H1 (cell line): ENCODE results near the gene SPACA4. TPM values are rescaled to one million over a fixed set of nuclear protein-coding genes. Genes with fewer than 3 reads are reported as not detected.

Experiments used
- CTCF ChIA-PET: fragments of 300-600 bp; sonication (Branson Sonifier 250); formaldehyde crosslinking; loops from one replicate; lab custom pipeline; 2021; ENCODE audit not compliant: partially characterized antibody; lab: Charles Lee
- POLR2A ChIA-PET: fragments of 300-600 bp; sonication (Branson Sonifier 250); formaldehyde crosslinking; loops from one replicate; lab custom pipeline; 2021; ENCODE audit warnings: inconsistent platforms; ENCODE audit not compliant: partially characterized antibody; lab: Charles Lee
- DNase-seq, 2 experiments: peaks; one replicate each; pipeline versions ENCODE4 v3.0.0 to v3.0.0-alpha.2; 2010 to 2022; ENCODE audit warnings: low spot score in 2 of 2, low read depth in 1 of 2, mixed read lengths in 1 of 2
- FAIRE-seq: peaks from 2 replicates; lab custom pipeline; 2011; peaks lifted over from hg19 to GRCh38; lab: Jason Lieb, UNC
- H2AFZ ChIP-seq: 2 replicates; pipeline ENCODE4 v1.8.1; 2012; ENCODE audit warnings: low read length, inconsistent platforms
- H2AK5ac ChIP-seq: 2 replicates; pipeline ENCODE4 v1.6.1; 2013; ENCODE audit warnings: low read depth, low read length
- H2BK120ac ChIP-seq: replicated peaks from 2 replicates; pipeline ENCODE3; 2013; ENCODE audit warnings: low read depth, low read length, inconsistent platforms
- H2BK12ac ChIP-seq: 2 replicates; pipeline ENCODE4 v1.6.1; 2013; ENCODE audit warnings: low read depth, low read length
- H2BK15ac ChIP-seq: 2 replicates; pipeline ENCODE4 v1.6.1; 2013; ENCODE audit warnings: low read length
- H2BK20ac ChIP-seq: 2 replicates; pipeline ENCODE4 v1.6.1; 2013; ENCODE audit warnings: low read length
- H2BK5ac ChIP-seq: 2 replicates; pipeline ENCODE4 v1.6.1; 2013; ENCODE audit warnings: low read depth, low read length
- H3K14ac ChIP-seq: 2 replicates; pipeline ENCODE4 v1.6.1; 2013; ENCODE audit warnings: inconsistent platforms; ENCODE audit not compliant: insufficient read length
- H3K18ac ChIP-seq: 2 replicates; pipeline ENCODE4 v1.6.1; 2013; ENCODE audit warnings: low read length; ENCODE audit errors: extremely low read depth
- H3K23ac ChIP-seq: 2 replicates; pipeline ENCODE4 v1.6.1; 2013; ENCODE audit warnings: inconsistent platforms; ENCODE audit not compliant: insufficient read length
- H3K23me2 ChIP-seq: 2 replicates; pipeline ENCODE4 v1.6.1; 2013; ENCODE audit warnings: low read depth, low read length
- H3K27ac ChIP-seq: 2 replicates; pipeline ENCODE4 v1.6.1; 2011; ENCODE audit warnings: low read depth, low read length, inconsistent platforms
- H3K27me3 ChIP-seq, 4 experiments: replicated peaks in 1 of 4; 1 replicate in 1 of 4; 2 replicates in 3 of 4; pipeline versions ENCODE4 v1.6.1 to v1.8.1; 2011 to 2013; ENCODE audit warnings: low read length in 3 of 4, mild to moderate bottlenecking in 3 of 4, inconsistent platforms in 2 of 4, mixed read lengths in 2 of 4, moderate library complexity in 1 of 4; ENCODE audit not compliant: control insufficient read depth in 3 of 4, insufficient read depth in 3 of 4; ENCODE audit errors: extremely low read depth in 1 of 4
- H3K36me3 ChIP-seq, 4 experiments: 2 replicates each; pipeline versions ENCODE4 v1.6.1 to v1.8.1; 2011 to 2013; ENCODE audit warnings: mild to moderate bottlenecking in 4 of 4, low read length in 3 of 4, moderate library complexity in 2 of 4, control low read depth in 1 of 4, inconsistent platforms in 1 of 4; ENCODE audit not compliant: insufficient read depth in 4 of 4, control insufficient read depth in 2 of 4
- H3K4ac ChIP-seq: replicated peaks from 2 replicates; pipeline ENCODE3; 2013; ENCODE audit warnings: low read length, low read depth, mixed read lengths, inconsistent platforms; ENCODE audit not compliant: insufficient read length
- H3K4me1 ChIP-seq, 4 experiments: replicated peaks in 1 of 4; 1 replicate in 1 of 4; 2 replicates in 3 of 4; pipeline versions ENCODE4 v1.6.1 to v1.8.1; 2011 to 2013; ENCODE audit warnings: low read length in 3 of 4, inconsistent platforms in 2 of 4, mixed read lengths in 1 of 4; ENCODE audit not compliant: insufficient read depth in 4 of 4, control insufficient read depth in 3 of 4
- H3K4me2 ChIP-seq, 2 experiments: 2 replicates each; pipeline versions ENCODE4 v1.6.1 to v1.8.1; 2011 to 2013; ENCODE audit warnings: low read depth in 2 of 2, low read length in 2 of 2, control low read depth in 1 of 2, inconsistent platforms in 1 of 2, mild to moderate bottlenecking in 1 of 2; ENCODE audit not compliant: insufficient read depth in 1 of 2
- H3K4me3 ChIP-seq, 4 experiments: fragments of 200-600, 300-600 bp in 1 of 4; sonication (generic), shearing (Covaris generic), sonication (Bioruptor Twin) in 1 of 4; 2 replicates each; pipeline versions ENCODE4 v1.5.1 to v1.8.1; 2011 to 2016; ENCODE audit warnings: low read length in 4 of 4, low read depth in 3 of 4, control low read depth in 2 of 4, inconsistent platforms in 2 of 4, mild to moderate bottlenecking in 2 of 4, mixed read lengths in 1 of 4, moderate library complexity in 1 of 4; ENCODE audit not compliant: insufficient read depth in 2 of 4; ENCODE audit errors: extremely low read depth in 1 of 4
- H3K56ac ChIP-seq: replicated peaks from 2 replicates; pipeline ENCODE3; 2013; ENCODE audit warnings: low read depth, mild to moderate bottlenecking, mixed read lengths, low read length, inconsistent platforms; ENCODE audit not compliant: insufficient read length
- H3K79me1 ChIP-seq: 2 replicates; pipeline ENCODE4 v1.6.1; 2013; ENCODE audit warnings: low read depth, low read length, control low read depth
- H3K79me2 ChIP-seq, 2 experiments: 2 replicates each; pipeline versions ENCODE4 v1.6.1 to v1.8.1; 2012 to 2013; ENCODE audit warnings: low read length in 2 of 2, mild to moderate bottlenecking in 2 of 2, inconsistent platforms in 1 of 2; ENCODE audit not compliant: insufficient read depth in 2 of 2, control insufficient read depth in 1 of 2
- H3K9ac ChIP-seq, 4 experiments: replicated peaks in 1 of 4; 1 replicate in 1 of 4; 2 replicates in 3 of 4; pipeline versions ENCODE4 v1.6.1 to v1.8.1; 2011 to 2013; ENCODE audit warnings: low read depth in 3 of 4, low read length in 3 of 4, control low read depth in 2 of 4, mild to moderate bottlenecking in 2 of 4, moderate library complexity in 2 of 4, inconsistent platforms in 1 of 4; ENCODE audit errors: extremely low read depth in 1 of 4
- H3K9me3 ChIP-seq, 2 experiments: 2 replicates each; pipeline versions ENCODE4 v1.6.1 to v1.8.1; 2012 to 2013; ENCODE audit warnings: mild to moderate bottlenecking in 2 of 2, moderate library complexity in 2 of 2, control low read depth in 1 of 2, inconsistent platforms in 1 of 2, low read depth in 1 of 2, low read length in 1 of 2, mixed read lengths in 1 of 2; ENCODE audit not compliant: insufficient read depth in 2 of 2
- H4K20me1 ChIP-seq, 2 experiments: replicated peaks in 1 of 2; 2 replicates each; pipeline versions ENCODE3 to v1.8.1; 2011 to 2013; ENCODE audit warnings: inconsistent platforms in 2 of 2, low read length in 2 of 2, mild to moderate bottlenecking in 1 of 2; ENCODE audit not compliant: insufficient read depth in 2 of 2, control insufficient read depth in 1 of 2
- H4K5ac ChIP-seq: 2 replicates; pipeline ENCODE4 v1.6.1; 2013; ENCODE audit warnings: low read length, low read depth, mixed read lengths, inconsistent platforms; ENCODE audit not compliant: insufficient read length
- H4K8ac ChIP-seq: 2 replicates; pipeline ENCODE4 v1.8.0; 2013; ENCODE audit warnings: mild to moderate bottlenecking, moderate library complexity, low read length, inconsistent platforms; ENCODE audit not compliant: insufficient read depth; ENCODE audit errors: extremely low read depth
- H4K91ac ChIP-seq: replicated peaks from 2 replicates; pipeline ENCODE3; 2013; ENCODE audit warnings: low read length, mixed read lengths, inconsistent platforms; ENCODE audit not compliant: insufficient read length
- BCL11A ChIP-seq, 2 experiments: IDR thresholded peaks; one replicate each; pipeline ENCODE4 v1.6.1; 2011; ENCODE audit warnings: low read depth in 2 of 2, low read length in 2 of 2, mild to moderate bottlenecking in 2 of 2
- TCF12 ChIP-seq: IDR thresholded peaks from 2 replicates; pipeline ENCODE4 v1.6.1; 2011; ENCODE audit warnings: low read depth, mild to moderate bottlenecking, low read length
- WGBS, 2 experiments: shearing (Covaris generic) in 1 of 2; methylation state at CpG; one replicate each; pipeline versions ENCODE4 v1.1.6 to v1.1.7; 2013 to 2015; ENCODE audit warnings: low lambda C conversion rate in 2 of 2, mixed read lengths in 2 of 2, inconsistent platforms in 1 of 2, low coverage in 1 of 2, missing lambda C conversion rate in 1 of 2; ENCODE audit not compliant: insufficient replicate concordance in 2 of 2, insufficient coverage in 1 of 2, insufficient read length in 1 of 2; ENCODE audit errors: extremely low coverage in 1 of 2, missing lambda C conversion rate in 1 of 2; 5-methylcytosine and 5-hydroxymethylcytosine counted together
- polyA plus RNA-seq, 7 experiments: library from polyadenylated mRNA; depleted of rRNA in 3 of 7; stranded (reverse) in 5 of 7; unstranded in 2 of 7; fragments of >200 nt in 5 of 7; fragments of 200-250 nt in 2 of 7; gene quantifications; 1 replicate in 5 of 7; 2 replicates in 1 of 7; 4 replicates in 1 of 7; pipeline versions ENCODE4 v1.2.1 to v1.2.3, GENCODE V29; 2011 to 2013; ENCODE audit warnings: missing spikeins in 2 of 7, mixed read lengths in 2 of 7
- total RNA-seq: library from RNA; stranded (reverse); fragmentation: NEBNext Ultra II Directional; extraction: Animal tissue kit (Norgen Biotek cat#: 25700); gene quantifications from 2 replicates; pipeline ENCODE4 v1.2.1, GENCODE V29; 2021

SPACA4 gene
- total and polyA plus RNA-seq, 2 of the 8 experiments (the other 6 are each of a cell fraction or from before 2014, with no cell fraction given) = not detected

- 90% methylated on average over 17 of the region's 17 CpGs; no CpG with 5 or more reads in 1 of the 2 experiments for WGBS, 2 experiments
- FAIRE-seq = no peak
- peaks cover 0 to 13% of the 10 kb centered on the region in 2 experiments; a peak in 3 of 4 replicates for H3K79me2 ChIP-seq
- H2BK5ac ChIP-seq = no peak overlapping the region
- H4K8ac ChIP-seq = no peak overlapping the region
- H3K14ac ChIP-seq = no peak overlapping the region
- CTCF ChIA-PET = interaction anchor here (0.8 kb wide), 1 partner anchor 11 kb away, joined by 5 read pairs; no protein-coding TSS in a partner anchor
- no peaks in the 10 kb centered on the region for H3K27me3 ChIP-seq
- no peak overlapping the region for H4K91ac ChIP-seq
- TF ChIP-seq TCF12 (no peak), BCL11A (IDR thresholded peaks at IDR 0.05; ENCODE audit: low read depth in 2 of 2, low read length in 2 of 2) (no peak)
- TF ChIP-seq, all 59 proteins: peak for 0
- Histone ChIP-seq H2AK5ac (no peak overlapping the region), H3K27ac (no peak overlapping the region), H3K36me3 (peaks cover 0 to 11% (median 1%) of the 10 kb centered on the region in 4 experiments; a peak in 1 of 8 replicates), H2BK15ac (no peak overlapping the region), H3K4me3 (no peak overlapping the region), H3K9ac (no peak overlapping the region), H2BK12ac (no peak overlapping the region), H3K56ac (no peak overlapping the region), H2AFZ (no peak overlapping the region), H4K5ac (no peak overlapping the region), H3K23me2 (peaks cover 22% of the 10 kb centered on the region), H3K9me3 (no peaks in the 10 kb centered on the region), H2BK120ac (no peak overlapping the region), H3K4me1 (peaks cover 0 to 27% (median 18%) of the 10 kb centered on the region in 4 experiments; a peak in 6 of 7 replicates), H3K4ac (no peak overlapping the region), H3K4me2 (no peak overlapping the region), H3K23ac (no peak overlapping the region), H2BK20ac (no peak overlapping the region), H4K20me1 (peaks cover 2 to 11% of the 10 kb centered on the region in 2 experiments), H3K79me1 (no peaks in the 10 kb centered on the region), H3K18ac (no peak overlapping the region; the same call in 1 of the 2 replicates)
- DNase-seq = no peak
- POLR2A ChIA-PET = interaction anchor here (1.0 to 30.9 kb wide), 5 partner anchors 9 to 138 kb away, joined by 3 to 788 read pairs (median 3); partner anchors contain the start of genes CA11, DBP, FAM83E and RPL18
Observed at GRCh38 chr19:48627865-48628314, 21.3 kb downstream of the SPACA4 start.
